IPS-18c (cell line): ENCODE results near the gene GPHA2.

Experiments
- H3K4me3 ChIP-seq: 2 replicates; pipeline ENCODE4 v1.7.0; 2013; ENCODE audit warnings: low read depth, mild to moderate bottlenecking, low read length, moderate library complexity; ENCODE audit not compliant: insufficient read depth
- H3K9me3 ChIP-seq: one replicate; pipeline ENCODE4 v1.6.1; 2013; ENCODE audit warnings: mild to moderate bottlenecking, low read length, moderate library complexity; ENCODE audit not compliant: control insufficient read depth, insufficient read depth

The GPHA2 gene

GRCh38 chr11:64887757-64888405 lies 47.8 kb downstream of the GPHA2 start:
- H3K9me3 ChIP-seq = no peaks in the 10 kb centered on the region
- 0 out of 2 replicates have a peak overlapping the region, but pooled peaks have one; percentile 11 for H3K4me3 ChIP-seq

GRCh38 chr11:64887234-64887756 lies 48.4 kb downstream of the GPHA2 start:
- H3K4me3 ChIP-seq = 0 out of 2 replicates have a peak overlapping the region, but pooled peaks have one; percentile 6

GRCh38 chr11:64885367-64886286 lies 50.1 kb downstream of the GPHA2 start:
- Histone ChIP-seq H3K9me3 (no peaks in the 10 kb centered on the region), H3K4me3 (no peak overlapping the region)

More at GRCh38 chr11:64887234-64887756, 48.4 kb downstream of the GPHA2 start:
- H3K9me3 ChIP-seq = no peaks in the 10 kb centered on the region
